ENCODE data around the gene DCDC2C. TPM values are rescaled to one million over a fixed set of nuclear protein-coding genes. Genes with fewer than 3 reads are reported as not detected.

Gene DCDC2C
- total RNA-seq, 1 experiment from 2014 or later, result not detected

DNA sequence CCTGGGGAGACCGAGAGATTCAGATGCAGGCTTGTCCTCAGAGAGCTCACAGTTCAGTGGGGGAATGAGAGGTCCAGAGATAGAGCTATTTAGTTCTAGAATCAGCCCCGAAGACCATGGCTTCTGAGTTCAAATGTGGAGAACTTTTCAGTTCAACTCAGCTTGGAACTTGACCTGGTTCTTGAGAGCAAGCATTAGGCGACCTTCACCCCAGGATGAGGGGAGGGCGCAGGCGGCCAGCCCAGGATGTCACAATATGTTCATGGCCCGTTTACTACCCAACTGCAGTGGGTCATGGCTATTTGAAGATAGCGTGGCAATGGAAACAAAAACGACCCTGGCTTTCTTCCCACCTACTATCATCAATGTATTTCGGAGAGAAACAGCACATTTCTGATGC lies 33.8 kb downstream of the DCDC2C start (continued):
- TF ChIP-seq CREB1 (CRISPR knock-in tag; IDR thresholded peaks at IDR 0.05) (no peak), ZNF671 (CRISPR knock-in tag; IDR thresholded peaks at IDR 0.05) (no peak)

DNA sequence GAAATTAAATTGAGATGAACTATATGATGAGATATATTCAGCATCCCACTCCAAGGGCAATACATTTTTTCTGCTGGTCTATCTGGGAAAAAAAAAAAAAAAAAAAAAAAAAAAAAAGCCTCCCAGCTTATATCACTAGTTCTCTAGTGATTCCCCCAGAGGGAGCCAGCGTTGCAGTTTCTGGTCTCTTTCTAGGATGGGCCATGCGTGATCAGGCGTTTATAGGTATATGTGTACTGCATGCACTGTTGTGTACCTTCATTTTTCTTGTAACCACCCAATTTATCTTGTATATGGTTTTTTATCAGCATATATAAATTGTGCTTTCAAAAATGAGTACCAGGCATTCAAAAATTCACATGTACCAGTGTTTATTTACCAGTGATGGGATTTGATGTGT lies 35.1 kb downstream of the DCDC2C start:
- Mint-ChIP-seq H3K27ac (no peak overlapping the region), H3K4me3 (no peak overlapping the region), H3K9me3 (peaks cover 75% of the 10 kb centered on the region), H3K36me3 (peaks cover 52% of the 10 kb centered on the region), H3K27me3 (ENCODE audit: low read depth) (peaks cover 12% of the 10 kb centered on the region), H3K4me1 (no peaks in the 10 kb centered on the region)
- ChIA-PET CTCF (no interaction called here), POLR2A (no interaction called here)
- peak; percentile 48; the same call in 1 of the 2 replicates for ATAC-seq
- TF ChIP-seq SMAD3 (CRISPR knock-in tag; IDR thresholded peaks at IDR 0.05; ENCODE audit: borderline replicate concordance) (no peak), NR3C1 (CRISPR knock-in tag; conservative IDR thresholded peaks at IDR 0.05; ENCODE audit: low read depth) (no peak), MAX (CRISPR knock-in tag; IDR thresholded peaks at IDR 0.05) (no peak)
- DNase-seq (ENCODE audit: low spot score), result no peak

DNA sequence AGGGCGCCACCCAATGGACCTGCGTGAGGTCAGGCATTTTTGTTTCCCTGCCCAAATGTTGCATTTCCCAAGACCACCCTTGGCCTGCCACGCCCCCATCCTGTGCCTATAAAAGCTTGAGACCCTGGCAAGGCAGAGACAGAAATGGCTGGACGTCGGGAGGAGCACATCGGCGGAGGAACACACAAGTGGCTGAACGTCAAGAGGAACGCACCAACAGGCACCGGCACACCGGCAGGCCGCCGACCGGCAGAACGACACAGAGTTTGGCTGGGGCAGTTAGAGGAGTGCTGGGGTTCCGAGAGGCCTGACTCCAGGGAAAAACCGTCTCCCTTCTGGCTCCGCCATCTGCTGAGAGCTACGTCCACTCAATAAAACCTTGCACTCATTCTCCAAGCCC lies 35.9 kb downstream of the DCDC2C start:
- peaks cover 78% of the 10 kb centered on the region for H3K9me3 Mint-ChIP-seq

GRCh38 chr2:3741396-3741795 lies 38.0 kb downstream of the DCDC2C start:
- DNase-seq (ENCODE audit: low spot score) (no peak), ATAC-seq (no peak)
- peaks cover 60% of the 10 kb centered on the region for H3K36me3 Mint-ChIP-seq
- POLR2A ChIA-PET, result no interaction called here
- H3K4me1 Mint-ChIP-seq, result no peaks in the 10 kb centered on the region
- CTCF ChIA-PET, result no interaction called here
- H3K9me3 Mint-ChIP-seq, result peaks cover 81% of the 10 kb centered on the region
- H3K4me3 Mint-ChIP-seq, result no peak overlapping the region
- no peak overlapping the region for H3K27ac Mint-ChIP-seq
- peaks cover 25% of the 10 kb centered on the region for H3K27me3 Mint-ChIP-seq (ENCODE audit: low read depth)
- no peak for TF ChIP-seq ZNF416 (CRISPR knock-in tag; IDR thresholded peaks at IDR 0.05)
- TF ChIP-seq RELA (CRISPR knock-in tag; IDR thresholded peaks at IDR 0.05; ENCODE audit: borderline replicate concordance), result no peak
- TF ChIP-seq GTF2I (CRISPR knock-in tag; conservative IDR thresholded peaks at IDR 0.05), result no peak
- no peak for TF ChIP-seq CREB1 (CRISPR knock-in tag; IDR thresholded peaks at IDR 0.05)
- no peak for TF ChIP-seq ELF4 (CRISPR knock-in tag; IDR thresholded peaks at IDR 0.05; ENCODE audit: low read depth)
- no peak for TF ChIP-seq JAZF1 (CRISPR knock-in tag; IDR thresholded peaks at IDR 0.05)
- TF ChIP-seq, protein P1, sequence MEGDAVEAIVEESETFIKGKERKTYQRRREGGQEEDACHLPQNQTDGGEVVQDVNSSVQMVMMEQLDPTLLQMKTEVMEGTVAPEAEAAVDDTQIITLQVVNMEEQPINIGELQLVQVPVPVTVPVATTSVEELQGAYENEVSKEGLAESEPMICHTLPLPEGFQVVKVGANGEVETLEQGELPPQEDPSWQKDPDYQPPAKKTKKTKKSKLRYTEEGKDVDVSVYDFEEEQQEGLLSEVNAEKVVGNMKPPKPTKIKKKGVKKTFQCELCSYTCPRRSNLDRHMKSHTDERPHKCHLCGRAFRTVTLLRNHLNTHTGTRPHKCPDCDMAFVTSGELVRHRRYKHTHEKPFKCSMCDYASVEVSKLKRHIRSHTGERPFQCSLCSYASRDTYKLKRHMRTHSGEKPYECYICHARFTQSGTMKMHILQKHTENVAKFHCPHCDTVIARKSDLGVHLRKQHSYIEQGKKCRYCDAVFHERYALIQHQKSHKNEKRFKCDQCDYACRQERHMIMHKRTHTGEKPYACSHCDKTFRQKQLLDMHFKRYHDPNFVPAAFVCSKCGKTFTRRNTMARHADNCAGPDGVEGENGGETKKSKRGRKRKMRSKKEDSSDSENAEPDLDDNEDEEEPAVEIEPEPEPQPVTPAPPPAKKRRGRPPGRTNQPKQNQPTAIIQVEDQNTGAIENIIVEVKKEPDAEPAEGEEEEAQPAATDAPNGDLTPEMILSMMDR (IDR thresholded peaks at IDR 0.05), result no peak
- TF ChIP-seq OVOL2 (CRISPR knock-in tag; IDR thresholded peaks at IDR 0.05; ENCODE audit: borderline replicate concordance), result no peak
- TF ChIP-seq ZNF512 (CRISPR knock-in tag; IDR thresholded peaks at IDR 0.05; ENCODE audit: borderline replicate concordance), result no peak
- no peak for TF ChIP-seq HMGA2 (CRISPR knock-in tag; IDR thresholded peaks at IDR 0.05)

More for the DNA sequence above, 35.9 kb downstream of the DCDC2C start:
- Mint-ChIP-seq H3K27ac (no peak overlapping the region), H3K4me3 (no peak overlapping the region), H3K27me3 (ENCODE audit: low read depth) (peaks cover 18% of the 10 kb centered on the region), H3K36me3 (peaks cover 54% of the 10 kb centered on the region), H3K4me1 (no peaks in the 10 kb centered on the region)
- no peak for DNase-seq (ENCODE audit: low spot score)
- no peak for ATAC-seq
- CTCF ChIA-PET, result no interaction called here
- POLR2A ChIA-PET, result no interaction called here
- no peak for TF ChIP-seq CREM (CRISPR knock-in tag; IDR thresholded peaks at IDR 0.05)
- TF ChIP-seq CREB1 (CRISPR knock-in tag; IDR thresholded peaks at IDR 0.05), result no peak
- no peak for TF ChIP-seq ZNF219 (CRISPR knock-in tag; IDR thresholded peaks at IDR 0.05; ENCODE audit: borderline replicate concordance)
- no peak for TF ChIP-seq ZNF671 (CRISPR knock-in tag; IDR thresholded peaks at IDR 0.05)
- no peak for TF ChIP-seq NFE2L1 (CRISPR knock-in tag; IDR thresholded peaks at IDR 0.05)
- no peak for TF ChIP-seq TP53 (CRISPR knock-in tag; IDR thresholded peaks at IDR 0.05)
- TF ChIP-seq, protein P2, sequence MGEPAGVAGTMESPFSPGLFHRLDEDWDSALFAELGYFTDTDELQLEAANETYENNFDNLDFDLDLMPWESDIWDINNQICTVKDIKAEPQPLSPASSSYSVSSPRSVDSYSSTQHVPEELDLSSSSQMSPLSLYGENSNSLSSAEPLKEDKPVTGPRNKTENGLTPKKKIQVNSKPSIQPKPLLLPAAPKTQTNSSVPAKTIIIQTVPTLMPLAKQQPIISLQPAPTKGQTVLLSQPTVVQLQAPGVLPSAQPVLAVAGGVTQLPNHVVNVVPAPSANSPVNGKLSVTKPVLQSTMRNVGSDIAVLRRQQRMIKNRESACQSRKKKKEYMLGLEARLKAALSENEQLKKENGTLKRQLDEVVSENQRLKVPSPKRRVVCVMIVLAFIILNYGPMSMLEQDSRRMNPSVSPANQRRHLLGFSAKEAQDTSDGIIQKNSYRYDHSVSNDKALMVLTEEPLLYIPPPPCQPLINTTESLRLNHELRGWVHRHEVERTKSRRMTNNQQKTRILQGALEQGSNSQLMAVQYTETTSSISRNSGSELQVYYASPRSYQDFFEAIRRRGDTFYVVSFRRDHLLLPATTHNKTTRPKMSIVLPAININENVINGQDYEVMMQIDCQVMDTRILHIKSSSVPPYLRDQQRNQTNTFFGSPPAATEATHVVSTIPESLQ (CRISPR knock-in tag; IDR thresholded peaks at IDR 0.05), result no peak
- TF ChIP-seq STAT6 (CRISPR knock-in tag; conservative IDR thresholded peaks at IDR 0.05; ENCODE audit: low read depth), result no peak

All from WTC11 (cell line).